Smooth muscle cell (in vitro differentiated cells): Measurements from ENCODE around the gene TLR8. TPM values are rescaled to one million over a fixed set of nuclear protein-coding genes. Genes with fewer than 3 reads are reported as not detected.

Experiments
- DNase-seq: peaks from one replicate; lab custom pipeline; 2025; ENCODE audit not compliant: unreplicated experiment; lab: John Stamatoyannopoulos, UW
- H2AFZ ChIP-seq: fragments of 200-600 bp; sonication (generic); 2 replicates; pipeline ENCODE4 v1.6.0; 2016; ENCODE audit warnings: antibody characterized with exemption, low read depth, mild to moderate bottlenecking
- H3F3A ChIP-seq: fragments of 200-600 bp; sonication (generic); 2 replicates; pipeline ENCODE4 v1.6.0; 2017; ENCODE audit warnings: antibody characterized with exemption, low read depth
- H3K27ac ChIP-seq: fragments of 200-600 bp; sonication (generic); 2 replicates; pipeline ENCODE4 v1.5.1; 2016; ENCODE audit warnings: low read depth, mild to moderate bottlenecking
- H3K27me3 ChIP-seq: fragments of 200-600 bp; sonication (generic); 2 replicates; pipeline ENCODE4 v1.6.1; 2016; ENCODE audit warnings: low read depth, mild to moderate bottlenecking
- H3K36me3 ChIP-seq: fragments of 200-600 bp; sonication (generic); 2 replicates; pipeline ENCODE4 v1.5.1; 2016; ENCODE audit warnings: low read depth
- H3K4me1 ChIP-seq: fragments of 200-600 bp; sonication (generic); 2 replicates; pipeline ENCODE4 v1.5.1; 2016; ENCODE audit warnings: low read depth
- H3K4me2 ChIP-seq: fragments of 200-600 bp; sonication (generic); 2 replicates; pipeline ENCODE4 v1.6.0; 2016; ENCODE audit warnings: mild to moderate bottlenecking
- H3K4me3 ChIP-seq: fragments of 200-600 bp; sonication (generic); 2 replicates; pipeline ENCODE4 v1.5.1; 2016; ENCODE audit warnings: mild to moderate bottlenecking
- H3K79me2 ChIP-seq: fragments of 200-600 bp; sonication (generic); 2 replicates; pipeline ENCODE4 v1.6.0; 2016; ENCODE audit warnings: low read depth, mild to moderate bottlenecking
- H3K9ac ChIP-seq: fragments of 200-600 bp; sonication (generic); 2 replicates; pipeline ENCODE4 v1.6.0; 2016; ENCODE audit warnings: low read depth
- H3K9me3 ChIP-seq: fragments of 200-600 bp; sonication (generic); replicated peaks from 2 replicates; pipeline ENCODE4 v1.5.1; 2016; ENCODE audit warnings: low read depth
- H4K20me1 ChIP-seq: fragments of 200-600 bp; sonication (generic); 2 replicates; pipeline ENCODE4 v1.6.0; 2016; ENCODE audit warnings: low read depth
- CTCF ChIP-seq: fragments of 200-600 bp; sonication (generic); IDR thresholded peaks from 2 replicates; pipeline ENCODE4 v1.5.1; 2017; ENCODE audit warnings: borderline replicate concordance, mild to moderate bottlenecking, antibody characterized with exemption; ENCODE audit not compliant: insufficient read depth, poor library complexity, severe bottlenecking
- WGBS: methylation state at CpG from one replicate; pipeline ENCODE4 v1.1.7; 2016; ENCODE audit warnings: low lambda C conversion rate; 5-methylcytosine and 5-hydroxymethylcytosine counted together
- polyA plus RNA-seq: library from polyadenylated mRNA; unstranded; fragments of >200 nt; fragmentation: Nextera tagmentation; extraction: Ambion mirVana; gene quantifications from 2 replicates; pipeline ENCODE4 v1.2.1, GENCODE V29; 2016
- total RNA-seq: library from RNA; depleted of rRNA; stranded (reverse); fragments of >200 nt; gene quantifications from 2 replicates; pipeline ENCODE4 v1.2.3, GENCODE V29; 2014

The TLR8 gene
- total and polyA plus RNA-seq, 2 experiments from 2014 or later, result not detected

- no peaks in the 10 kb centered on the region for H3K36me3 ChIP-seq
- no peaks in the 10 kb centered on the region for H3K27me3 ChIP-seq
- H3F3A ChIP-seq, result no peaks in the 10 kb centered on the region
- WGBS, result 78% methylated on average over 8 of the region's 8 CpGs
- no peaks in the 10 kb centered on the region for H3K79me2 ChIP-seq
- H4K20me1 ChIP-seq, result no peaks in the 10 kb centered on the region
- no peak for DNase-seq
- H3K27ac ChIP-seq, result no peak overlapping the region
- no peak overlapping the region for H3K4me2 ChIP-seq
- H3K9me3 ChIP-seq, result no peaks in the 10 kb centered on the region
- no peaks in the 10 kb centered on the region for H3K4me1 ChIP-seq
- no peak overlapping the region for H3K4me3 ChIP-seq
- no peak for TF ChIP-seq CTCF
- H3K9ac ChIP-seq, result no peak overlapping the region
- no peak overlapping the region for H2AFZ ChIP-seq
These were observed 2.8 kb upstream of the TLR8 start for GRCh38 chrX:12903646-12904045.

- H3K36me3 ChIP-seq, result no peaks in the 10 kb centered on the region
- H3K79me2 ChIP-seq, result no peaks in the 10 kb centered on the region
- DNase-seq, result no peak
- H3K9ac ChIP-seq, result no peak overlapping the region
- no peak overlapping the region for H3K4me2 ChIP-seq
- H3K4me3 ChIP-seq, result no peak overlapping the region
- no peaks in the 10 kb centered on the region for H3K27me3 ChIP-seq
- H3K27ac ChIP-seq, result no peak overlapping the region
- H4K20me1 ChIP-seq, result no peaks in the 10 kb centered on the region
- H2AFZ ChIP-seq, result no peak overlapping the region
- no peak for TF ChIP-seq CTCF
- no peaks in the 10 kb centered on the region for H3F3A ChIP-seq
- 63% methylated on average over 10 of the region's 10 CpGs for WGBS
- H3K9me3 ChIP-seq, result no peaks in the 10 kb centered on the region
- no peaks in the 10 kb centered on the region for H3K4me1 ChIP-seq
These were observed 4.2 kb downstream of the TLR8 start for GRCh38 chrX:12910423-12911121.

GRCh38 chrX:12911122-12911470 lies 4.7 kb downstream of the TLR8 start:
- H4K20me1 ChIP-seq, result no peaks in the 10 kb centered on the region
- H3K9me3 ChIP-seq, result no peaks in the 10 kb centered on the region
- H3K4me3 ChIP-seq, result no peak overlapping the region
- H3K4me1 ChIP-seq, result no peaks in the 10 kb centered on the region
- TF ChIP-seq CTCF, result no peak
- H2AFZ ChIP-seq, result no peak overlapping the region
- H3F3A ChIP-seq, result no peaks in the 10 kb centered on the region
- H3K9ac ChIP-seq, result no peak overlapping the region
- no peaks in the 10 kb centered on the region for H3K27me3 ChIP-seq
- no peak overlapping the region for H3K27ac ChIP-seq
- no peak for DNase-seq
- no peaks in the 10 kb centered on the region for H3K36me3 ChIP-seq
- no peaks in the 10 kb centered on the region for H3K79me2 ChIP-seq
- 82% methylated on average over 2 of the region's 2 CpGs for WGBS
- no peak overlapping the region for H3K4me2 ChIP-seq
